ENCODE results near the gene TSPAN18.

The TSPAN18 gene

DNA sequence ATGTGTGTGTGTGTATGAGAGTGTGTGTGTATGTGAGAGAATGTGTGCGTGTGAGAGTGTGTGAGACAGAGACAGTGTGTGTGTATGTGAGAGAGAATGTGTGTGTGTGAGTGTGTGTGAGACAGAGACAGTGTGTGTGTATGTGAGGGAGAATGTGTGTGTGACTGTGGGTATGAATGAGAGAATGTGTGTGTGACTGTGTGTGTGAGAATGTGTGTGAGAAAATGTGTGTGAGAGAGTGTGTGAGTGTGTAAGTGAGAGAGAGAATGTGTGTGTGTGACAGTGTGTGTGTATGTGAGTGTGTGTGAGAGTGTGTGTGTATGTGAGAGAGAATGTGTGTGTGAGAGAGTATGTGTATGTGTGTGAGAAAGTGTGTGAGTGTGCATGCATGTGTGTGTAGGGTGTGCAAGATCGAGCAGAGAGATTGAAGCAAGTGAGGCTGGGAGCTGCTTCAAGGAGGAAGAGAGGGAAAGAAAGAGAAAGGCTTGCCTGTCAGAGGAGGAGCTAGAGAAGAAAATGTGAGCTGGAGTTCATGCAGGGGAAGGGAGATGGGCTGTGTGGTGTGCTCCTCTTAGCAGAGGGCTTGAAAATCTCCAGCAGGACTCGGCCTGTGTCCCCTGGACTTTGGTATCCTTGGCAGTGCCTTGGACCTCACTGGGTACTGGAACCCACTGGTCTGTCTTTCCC is 251.7 kb downstream of the TSPAN18 start:
- no peak for DNase-seq (ENCODE audit: low read depth, low spot score)

DNA sequence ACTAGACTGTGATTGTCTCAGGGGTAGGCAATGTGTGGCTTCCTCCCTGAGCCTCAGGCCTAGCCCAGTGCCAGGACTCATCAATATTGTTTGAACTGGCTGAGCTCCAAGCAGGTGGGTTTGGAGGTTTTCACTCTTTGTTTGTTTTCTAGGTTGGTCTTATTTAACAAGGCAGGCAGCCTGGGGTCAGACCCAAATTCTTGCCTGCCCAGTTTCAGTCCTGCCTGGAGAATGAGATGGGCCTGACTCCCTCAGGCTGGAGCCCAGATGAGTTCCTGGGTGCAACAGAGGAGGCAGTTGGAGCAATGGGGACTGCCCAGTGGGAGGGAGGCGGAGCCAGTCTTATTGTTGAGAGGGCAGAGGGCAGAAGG is 252.2 kb downstream of the TSPAN18 start:
- DNase-seq (ENCODE audit: low read depth, low spot score), result no peak

GRCh38 chr11:44979543-44980399 is 253.0 kb downstream of the TSPAN18 start:
- DNase-seq (ENCODE audit: low read depth, low spot score), result no peak

DNA sequence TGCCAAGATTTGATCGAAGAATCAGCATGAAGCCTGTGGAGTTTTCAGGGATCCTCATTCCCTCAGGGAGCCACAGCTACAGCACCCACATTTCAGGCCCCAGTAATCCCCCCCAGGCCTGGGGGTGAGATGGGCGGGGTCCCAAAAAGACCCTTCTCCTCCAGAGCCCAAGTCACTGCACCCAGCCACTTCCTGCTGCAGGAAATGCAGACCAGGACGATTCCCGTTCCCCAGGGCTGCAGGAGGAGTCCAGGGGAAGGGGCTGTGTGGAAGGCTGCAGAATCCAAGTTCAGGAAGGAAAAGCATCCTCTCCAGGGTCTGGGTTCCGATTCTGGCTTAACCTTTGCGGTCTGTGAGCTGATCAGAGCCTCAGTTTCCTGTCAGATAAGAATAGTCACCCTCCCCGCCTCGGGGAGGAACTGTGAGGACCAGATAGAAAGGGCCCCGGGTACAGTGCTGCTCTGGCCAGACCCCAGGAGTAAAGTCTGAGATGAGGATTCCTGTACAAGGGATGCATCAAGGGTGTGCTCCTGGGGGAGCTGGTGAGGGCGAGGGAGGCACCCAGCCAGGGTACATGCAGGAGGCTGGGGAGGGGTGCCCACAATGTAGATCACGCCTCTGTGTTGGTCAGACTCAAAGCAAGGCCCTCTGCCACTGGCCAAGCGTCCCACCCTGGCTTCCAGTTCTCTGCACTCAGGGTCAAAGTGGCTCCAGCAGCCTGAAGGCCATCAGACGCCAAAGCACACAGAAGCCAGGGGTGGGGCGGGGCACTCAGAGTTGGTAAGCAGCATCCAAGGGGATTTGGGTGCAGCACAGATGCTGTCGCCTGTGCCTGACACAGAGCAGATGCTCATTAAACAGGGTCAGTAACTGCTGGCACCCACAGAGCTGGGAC is 254.0 kb downstream of the TSPAN18 start:
- no peak for DNase-seq (ENCODE audit: low read depth, low spot score)

Data from brain pericyte (primary cell).